ENCODE measurements around the gene IRS2.
A peak's percentile ranks its signal among the peaks of the same experiment; 100 is the strongest.

The IRS2 gene

DNA sequence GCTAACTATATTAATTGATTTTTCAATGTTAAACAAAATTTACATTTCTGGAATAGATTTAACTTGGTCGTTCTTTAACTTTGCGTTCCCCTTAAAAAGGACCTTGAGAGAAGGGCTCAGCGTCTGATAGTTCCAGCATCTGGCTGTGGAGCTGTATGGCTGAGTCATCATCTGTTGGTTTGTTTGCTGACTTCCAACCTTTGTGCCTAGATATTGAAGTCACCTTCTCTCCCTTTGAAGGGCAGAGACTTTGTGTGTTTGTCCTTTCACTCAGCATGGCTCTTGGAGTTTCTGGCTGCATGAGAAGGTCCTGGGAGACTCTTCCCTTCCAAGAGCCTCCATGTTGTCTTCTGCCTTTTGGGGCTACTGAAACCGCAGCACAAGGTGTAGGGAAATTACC is 16.6 kb upstream of the IRS2 start:
- no peak for DNase-seq (ENCODE audit: low spot score)

DNA sequence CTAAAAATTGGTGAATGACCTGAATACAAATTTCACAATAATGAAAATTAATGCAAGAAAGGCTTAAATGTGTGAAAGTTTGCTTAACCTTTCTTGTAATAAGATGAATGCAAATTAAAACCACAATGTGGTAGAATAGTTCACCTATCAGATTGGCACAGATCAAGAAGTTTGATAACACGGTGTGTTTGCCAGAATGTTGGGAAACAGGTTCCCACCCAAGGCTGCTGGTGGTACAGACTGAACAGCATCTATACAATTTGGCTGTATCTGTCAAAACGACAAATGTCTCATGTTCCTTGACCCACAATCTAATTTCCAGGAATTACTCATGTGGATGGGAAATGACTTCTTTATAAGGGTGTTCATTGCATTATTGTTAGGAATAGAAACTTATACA is 8.6 kb upstream of the IRS2 start:
- no peak for DNase-seq (ENCODE audit: low spot score)

DNA sequence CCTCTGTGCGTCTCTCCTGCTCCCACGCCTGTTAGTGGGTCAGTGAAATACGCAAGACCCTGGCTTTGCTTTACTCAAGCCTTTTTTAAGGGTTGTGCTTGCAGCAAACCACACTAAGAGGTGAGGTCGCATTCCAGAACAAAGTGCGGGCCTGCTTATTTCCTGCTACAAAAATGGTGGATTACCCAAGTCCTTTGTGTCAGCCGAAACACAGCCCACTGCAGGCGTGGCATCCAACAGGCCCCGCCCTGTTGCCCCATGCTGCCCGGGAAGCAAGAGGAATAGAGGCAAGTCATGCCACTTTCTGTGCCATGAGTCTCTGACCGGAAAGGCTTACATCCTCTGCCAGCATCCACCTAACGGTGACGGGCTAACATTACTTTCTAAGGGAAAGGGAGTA is 7.7 kb upstream of the IRS2 start:
- no peak for DNase-seq (ENCODE audit: low spot score)

DNA sequence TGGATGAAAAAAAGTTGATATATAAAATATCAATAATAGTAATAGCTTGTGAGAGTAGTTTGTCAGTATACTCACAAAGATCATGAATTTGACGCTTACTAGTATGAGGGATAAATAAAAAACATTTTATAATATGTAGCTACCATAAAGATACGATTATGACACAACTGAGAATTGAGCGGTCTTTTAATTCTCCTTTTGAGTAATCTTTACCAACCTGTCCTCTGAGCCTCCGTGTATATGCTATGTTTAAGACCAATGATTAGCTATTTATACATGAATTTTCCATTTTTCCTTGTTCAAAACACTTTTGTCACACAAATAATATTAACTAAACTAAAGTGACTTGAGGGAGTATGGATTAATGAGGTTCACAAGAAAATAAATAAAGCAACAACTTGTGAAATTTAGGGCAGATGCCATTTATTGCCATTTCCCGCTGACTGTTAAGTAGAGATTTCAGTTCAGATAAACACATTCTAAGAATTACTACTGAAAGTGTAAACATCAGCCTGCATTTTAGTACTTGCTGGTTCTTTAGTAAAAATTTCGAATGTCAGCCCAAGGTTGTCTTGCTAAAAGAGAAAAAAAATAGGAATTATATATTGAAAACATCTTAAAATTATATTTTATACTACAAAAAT is 6.2 kb upstream of the IRS2 start:
- DNase-seq (ENCODE audit: low spot score): no peak

DNA sequence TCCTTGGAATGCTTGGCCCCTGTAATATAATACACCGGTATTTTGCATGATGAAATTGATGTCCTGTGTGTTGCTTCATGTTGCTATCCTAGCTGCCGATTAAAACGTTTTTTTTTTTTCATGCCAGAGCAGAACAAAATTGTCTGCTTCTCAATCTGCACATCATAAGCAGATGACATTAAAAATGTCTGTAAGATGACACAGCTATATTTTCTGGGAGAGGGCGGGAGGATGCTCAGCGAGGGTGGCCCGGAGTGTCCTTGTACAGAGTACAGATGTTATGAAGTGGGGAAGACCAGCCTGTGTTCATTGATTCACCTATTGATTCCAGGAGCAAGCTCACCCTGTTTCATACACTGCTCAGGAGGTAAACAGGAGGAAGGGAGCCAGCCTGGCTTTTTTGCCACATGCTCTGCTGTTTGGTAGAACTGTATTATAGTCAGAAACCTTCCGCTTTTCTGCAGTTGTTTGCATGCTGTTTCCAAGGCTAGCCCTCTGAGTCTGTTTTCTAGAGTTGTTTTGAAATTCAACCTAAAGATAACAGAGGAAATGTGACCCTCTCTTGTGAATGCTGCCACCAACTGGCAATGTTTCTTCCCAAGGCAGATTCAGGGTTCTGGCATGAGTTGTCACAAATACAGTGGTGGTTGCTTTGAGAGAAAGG is 4.7 kb upstream of the IRS2 start:
- DNase-seq (ENCODE audit: low spot score): peak; percentile 25

DNA sequence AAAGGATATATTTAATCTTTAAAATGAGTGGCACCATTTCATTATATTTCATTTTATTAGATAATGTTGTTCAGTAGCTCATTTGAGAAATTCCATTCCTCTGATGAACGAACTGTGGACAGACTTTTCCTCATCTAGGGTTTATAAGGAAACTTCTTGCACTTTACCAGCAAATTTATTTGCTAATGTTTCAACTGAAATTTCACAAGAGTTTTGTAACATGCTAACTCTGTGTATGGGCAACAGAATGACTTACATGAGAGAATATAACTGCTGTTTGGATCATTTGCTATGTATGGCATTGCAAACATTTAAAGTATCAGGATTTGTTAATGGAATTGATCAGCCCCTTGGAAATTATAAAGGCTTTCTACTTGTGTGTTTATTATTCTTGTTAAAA is 3.7 kb upstream of the IRS2 start:
- DNase-seq (ENCODE audit: low spot score): no peak

DNA sequence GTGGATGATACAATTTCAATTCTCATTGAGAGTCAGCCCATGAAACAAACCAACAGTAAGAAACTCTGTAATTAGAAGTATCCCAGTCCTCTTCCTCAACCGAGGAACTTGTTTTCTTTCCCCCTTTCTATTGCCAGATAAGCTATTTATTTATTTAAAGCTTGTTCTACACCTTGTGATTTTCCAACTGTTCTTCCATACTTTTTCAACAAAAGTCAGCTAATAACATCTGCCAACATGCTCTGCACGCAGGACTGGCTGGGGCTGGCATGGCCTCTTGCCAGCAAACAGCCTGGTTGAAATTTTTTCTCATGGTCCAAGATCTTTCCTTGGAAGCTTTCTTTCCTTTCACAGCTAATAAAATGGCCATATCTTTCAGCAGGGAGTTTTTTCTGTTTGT is 2.9 kb upstream of the IRS2 start:
- DNase-seq (ENCODE audit: low spot score): no peak

DNA sequence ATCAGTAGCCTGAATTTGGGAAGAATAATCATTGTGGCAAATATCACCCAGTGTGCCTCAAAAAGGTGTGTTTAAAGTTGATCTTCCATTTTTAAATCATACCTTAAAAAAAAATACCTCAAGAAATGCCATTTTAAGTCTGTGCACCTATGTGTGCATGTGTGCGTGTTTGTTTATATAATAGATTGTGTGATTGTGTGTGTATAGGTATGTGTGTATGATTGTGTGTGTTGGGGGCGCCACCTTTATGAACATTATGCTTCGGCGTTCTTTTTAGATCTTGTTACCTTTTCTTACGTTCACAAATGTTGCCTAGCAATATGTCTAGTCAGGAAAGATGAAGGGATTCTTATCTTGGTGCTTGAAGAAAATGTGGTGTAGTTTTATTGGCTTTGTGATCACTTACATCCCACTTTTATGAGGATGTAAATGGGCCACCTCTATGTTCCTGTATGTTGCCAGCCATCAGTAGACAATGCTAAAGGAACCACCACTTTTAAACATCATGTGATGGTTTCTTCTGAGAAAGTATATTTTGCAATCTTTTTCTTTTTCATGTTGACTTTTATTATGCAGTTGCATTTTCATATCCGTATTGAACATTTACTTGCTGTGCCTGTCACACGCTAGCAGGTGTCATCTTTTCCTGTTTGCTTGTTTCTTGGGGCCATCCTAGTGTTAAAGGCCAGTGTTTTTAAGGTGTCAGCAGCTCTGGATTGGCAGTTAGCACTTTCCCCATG is 2.2 kb upstream of the IRS2 start:
- no peak for DNase-seq (ENCODE audit: low spot score)

DNA sequence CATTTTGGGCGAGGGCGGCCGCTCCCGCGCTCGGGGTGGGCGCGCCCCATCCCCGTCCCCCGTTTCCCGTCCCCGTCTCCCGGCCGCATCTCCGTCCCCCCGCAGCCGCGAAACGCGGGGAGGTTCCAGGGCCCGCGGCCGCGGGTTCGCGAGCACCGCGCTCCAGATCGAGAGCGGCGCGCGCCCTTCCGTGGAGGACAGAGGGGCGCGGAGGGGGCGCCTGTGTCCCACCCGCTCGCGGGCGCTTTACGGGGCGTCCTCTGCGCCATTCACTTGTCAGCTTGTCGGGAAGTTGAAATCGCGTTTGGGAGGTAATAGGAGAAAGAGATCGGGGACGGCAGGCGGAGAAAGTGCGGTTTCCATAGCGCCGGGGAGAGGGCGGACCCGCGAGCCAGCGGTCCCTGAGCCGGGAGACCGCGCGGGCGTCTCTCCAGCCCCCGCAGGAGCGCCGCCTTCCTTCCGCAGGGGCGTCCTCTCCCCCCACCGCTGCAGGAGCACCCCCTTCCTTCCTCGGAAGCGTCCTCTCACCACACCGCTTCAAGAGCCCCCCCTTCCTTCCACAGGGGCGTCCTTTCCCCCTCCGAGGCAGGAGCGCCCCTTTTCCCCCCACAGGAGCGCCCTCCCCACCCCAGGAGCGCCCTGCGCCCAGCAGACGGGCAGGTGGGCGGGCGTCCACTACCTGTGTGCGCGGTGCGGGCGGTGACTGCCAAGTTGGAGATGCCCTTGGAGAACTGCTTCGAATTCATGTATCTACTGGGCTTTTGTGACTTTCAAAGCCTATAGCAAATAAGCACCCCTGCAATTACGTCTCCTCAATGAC is 962 bp upstream of the IRS2 start:
- DNase-seq (ENCODE audit: low spot score): peak; percentile 67

DNA sequence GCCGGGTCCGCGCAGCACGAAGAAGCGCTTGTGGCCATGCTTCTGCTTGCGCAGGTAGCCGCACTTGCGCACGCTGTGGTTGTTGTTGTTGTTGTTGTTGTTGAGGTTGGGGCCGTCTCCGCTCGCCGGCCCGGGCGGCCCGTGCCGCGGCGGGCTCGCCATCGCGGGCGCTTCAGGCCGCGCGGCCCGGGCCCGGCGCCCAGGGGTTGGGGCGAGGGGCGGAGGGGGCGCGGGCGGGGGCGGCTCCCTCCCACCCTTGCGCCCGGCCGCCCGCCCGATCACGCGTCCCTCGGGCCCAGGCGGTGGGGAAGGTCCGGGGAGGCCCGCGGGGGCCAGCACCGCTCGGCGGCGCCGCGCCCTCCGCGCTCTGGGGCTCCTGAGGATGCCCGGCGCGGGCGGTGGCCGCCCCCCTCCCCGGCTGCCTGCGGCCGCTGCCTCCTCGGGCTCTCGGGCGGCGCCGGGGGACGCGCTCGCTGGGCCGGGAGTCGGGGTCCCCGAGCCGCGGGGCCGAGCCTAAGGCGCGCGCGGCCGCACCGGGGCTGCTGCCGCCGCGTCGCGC is 412 bp downstream of the IRS2 start:
- DNase-seq (ENCODE audit: low spot score): peak; percentile 65

DNA sequence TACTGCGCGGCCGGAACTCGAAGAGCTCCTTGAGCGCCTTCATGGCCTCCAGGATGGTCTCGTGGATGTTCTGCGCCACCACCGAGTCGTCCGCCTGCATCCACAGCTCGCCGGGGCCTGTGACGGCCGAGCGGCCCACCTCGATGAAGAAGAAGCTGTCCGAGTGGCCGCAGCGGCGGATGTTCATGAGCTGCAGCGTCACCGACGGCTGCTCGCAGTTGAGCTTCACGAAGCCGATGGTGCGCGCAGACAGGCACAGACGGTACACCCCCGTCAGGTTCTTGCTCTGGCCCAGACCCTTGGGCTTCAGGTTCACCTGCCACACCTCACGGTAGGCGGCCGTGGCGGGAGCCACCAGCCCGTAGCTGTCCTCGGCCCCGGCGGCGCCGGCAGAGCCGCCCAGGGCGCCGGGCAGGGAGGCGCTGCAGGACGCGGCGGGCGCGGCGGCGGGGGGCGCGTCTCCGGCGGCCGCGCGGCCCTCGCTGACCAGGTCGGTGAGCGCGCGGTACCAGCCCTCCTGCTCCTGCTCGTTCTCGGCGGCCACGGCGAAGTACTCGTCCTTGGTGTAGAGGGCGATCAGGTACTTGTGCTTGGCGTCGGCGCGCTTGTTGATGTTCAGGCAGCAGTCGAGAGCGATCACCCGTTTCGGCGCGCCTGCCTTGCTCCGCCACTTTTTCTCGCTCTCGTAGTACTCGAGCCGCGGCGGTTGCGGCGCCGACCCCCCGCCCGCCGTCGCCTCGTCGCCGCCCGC is 1.1 kb downstream of the IRS2 start:
- peak; percentile 45 for DNase-seq (ENCODE audit: low spot score)

DNA sequence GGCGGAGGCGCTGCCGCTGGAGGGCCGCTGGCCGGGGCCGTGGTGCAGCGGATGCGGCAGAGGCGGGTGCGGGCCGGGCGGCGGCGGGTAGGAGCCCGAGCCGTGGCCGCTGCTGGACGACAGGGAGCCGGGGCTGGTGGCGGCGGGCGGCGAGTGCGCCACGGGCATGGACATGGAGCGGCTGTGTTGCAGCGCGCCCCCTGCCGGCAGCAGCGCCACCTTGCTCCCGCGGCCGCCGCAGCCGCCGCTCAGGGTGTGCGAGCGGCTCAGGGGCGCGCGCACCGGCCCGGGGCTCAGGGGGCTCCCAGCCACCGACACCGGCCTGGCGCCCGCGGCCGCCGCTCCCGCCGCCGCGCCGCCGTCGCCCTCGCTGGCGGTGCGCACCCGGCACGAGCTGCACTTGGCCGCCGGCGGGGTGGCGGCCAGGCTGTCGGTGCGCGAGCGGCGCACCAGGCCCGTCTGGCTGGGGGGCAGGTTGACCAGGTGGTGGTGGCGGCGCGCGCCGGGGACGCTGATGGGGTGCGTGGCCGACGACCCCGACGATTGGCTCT is 1.7 kb downstream of the IRS2 start:
- DNase-seq (ENCODE audit: low spot score): peak; percentile 86

DNA sequence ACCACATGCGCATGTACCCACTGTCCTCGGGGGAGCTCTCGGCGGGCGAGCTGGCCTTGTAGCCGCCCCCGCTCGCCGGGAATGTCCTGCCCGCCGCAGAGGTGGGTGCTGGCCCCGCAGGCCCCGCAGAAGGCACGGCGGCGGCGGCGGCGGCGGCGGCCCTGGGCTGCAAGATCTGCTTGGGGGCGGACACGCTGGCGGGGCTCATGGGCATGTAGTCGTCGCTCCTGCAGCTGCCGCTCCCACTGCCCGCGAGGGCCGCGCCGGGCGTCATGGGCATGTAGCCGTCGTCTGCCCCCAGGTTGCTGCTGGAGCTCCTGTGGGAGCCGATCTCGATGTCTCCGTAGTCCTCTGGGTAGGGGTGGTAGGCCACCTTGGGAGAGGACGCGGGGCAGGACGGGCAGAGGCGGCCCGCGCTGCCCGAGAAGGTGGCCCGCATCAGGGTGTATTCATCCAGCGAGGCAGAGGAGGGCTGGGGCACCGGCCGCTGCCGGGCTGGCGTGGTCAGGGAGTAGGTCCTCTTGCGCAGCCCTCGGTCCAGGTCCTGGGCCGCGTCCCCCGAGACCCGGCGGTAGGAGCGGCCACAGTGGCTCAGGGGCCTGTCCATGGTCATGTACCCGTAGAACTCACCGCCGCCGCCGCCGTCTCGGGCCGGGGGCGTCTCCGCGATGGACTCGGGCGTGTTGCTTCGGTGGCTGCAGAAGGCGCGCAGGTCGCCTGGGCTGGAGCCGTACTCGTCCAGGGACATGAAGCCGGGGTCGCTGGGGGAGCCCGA is 2.4 kb downstream of the IRS2 start:
- DNase-seq (ENCODE audit: low spot score): no peak

DNA sequence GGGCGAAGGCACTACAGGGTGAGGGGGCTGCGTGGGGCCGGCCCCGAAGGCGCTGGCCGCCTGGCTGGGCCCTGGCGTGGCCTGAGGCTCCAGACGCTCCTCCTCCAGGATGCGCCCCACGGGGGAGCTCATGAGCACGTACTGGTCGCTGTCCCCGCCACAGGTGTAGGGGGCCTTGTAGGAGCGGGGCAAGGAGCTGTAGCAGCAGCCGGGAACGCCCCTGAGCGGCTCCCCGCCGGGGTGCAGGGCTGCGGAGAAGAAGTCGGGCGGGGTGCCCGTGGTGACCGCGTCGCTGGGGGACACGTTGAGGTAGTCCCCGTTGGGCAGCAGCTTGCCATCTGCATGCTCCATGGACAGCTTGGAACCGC is 3.0 kb downstream of the IRS2 start:
- no peak for DNase-seq (ENCODE audit: low spot score)

DNA sequence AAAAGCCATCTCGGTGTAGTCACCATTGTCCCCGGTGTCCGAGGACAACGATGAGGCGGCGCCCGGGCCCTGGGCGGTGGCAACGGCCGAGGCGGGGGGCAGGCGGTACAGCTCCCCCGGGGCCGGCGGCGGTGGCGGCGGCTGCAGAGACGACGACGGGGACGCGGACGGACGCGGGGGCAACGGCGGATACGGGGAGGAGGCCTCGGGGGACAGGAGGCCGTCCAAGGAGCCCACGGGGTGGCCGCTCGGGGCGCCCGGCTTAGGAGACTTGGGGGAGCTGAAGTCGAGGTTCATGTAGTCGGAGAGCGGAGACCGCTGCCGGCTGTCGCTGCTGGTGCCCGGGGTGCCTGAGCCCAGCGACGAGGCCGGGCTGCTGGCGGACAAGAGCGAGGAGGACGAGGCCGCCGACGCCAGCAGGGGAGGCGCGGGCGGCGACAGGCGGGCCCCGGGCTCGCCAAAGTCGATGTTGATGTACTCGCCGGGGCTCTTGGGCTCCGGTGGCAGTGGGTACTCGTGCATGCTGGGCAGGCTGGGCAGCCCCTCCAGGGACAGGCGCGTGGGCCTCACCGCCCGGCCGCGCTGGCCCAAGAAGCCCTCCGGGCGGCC is 3.5 kb downstream of the IRS2 start:
- DNase-seq (ENCODE audit: low spot score): no peak

DNA sequence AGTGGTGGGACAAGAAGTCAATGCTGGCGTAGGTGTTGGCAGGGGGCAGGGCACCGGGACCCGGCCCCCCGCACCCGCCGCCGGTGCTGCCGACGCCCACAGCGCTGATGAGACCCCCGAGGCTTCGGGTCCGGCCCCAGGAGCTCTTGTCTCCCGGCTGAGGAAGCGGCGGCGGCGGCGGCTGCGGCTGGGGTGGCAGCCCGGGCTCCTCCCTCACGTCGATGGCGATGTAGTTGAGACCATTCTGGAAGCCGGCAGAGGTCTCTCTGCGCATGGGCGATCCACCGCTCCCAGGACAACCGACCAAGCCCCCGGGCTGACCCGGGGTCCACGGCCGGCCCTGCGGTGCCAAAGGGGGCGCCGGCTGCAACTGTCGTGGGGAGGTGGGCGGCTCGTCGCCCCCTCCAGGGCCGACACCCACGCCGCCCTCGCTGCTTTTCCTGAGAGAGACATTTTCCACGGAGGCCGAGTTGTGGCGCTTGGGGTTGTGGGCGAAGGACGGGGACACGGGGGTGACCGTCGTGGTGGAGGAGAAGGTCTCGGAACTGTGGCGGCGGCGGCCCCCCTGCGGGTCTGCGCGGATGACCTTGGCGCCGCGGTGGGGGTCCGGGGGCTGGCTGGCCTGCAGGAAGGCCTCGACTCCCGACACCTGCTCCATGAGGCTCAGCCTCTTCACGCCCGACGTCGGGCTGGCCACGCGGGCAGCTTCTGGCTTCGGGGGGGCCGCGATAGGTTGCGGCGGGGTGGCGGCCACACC is 4.1 kb downstream of the IRS2 start:
- no peak for DNase-seq (ENCODE audit: low spot score)

DNA sequence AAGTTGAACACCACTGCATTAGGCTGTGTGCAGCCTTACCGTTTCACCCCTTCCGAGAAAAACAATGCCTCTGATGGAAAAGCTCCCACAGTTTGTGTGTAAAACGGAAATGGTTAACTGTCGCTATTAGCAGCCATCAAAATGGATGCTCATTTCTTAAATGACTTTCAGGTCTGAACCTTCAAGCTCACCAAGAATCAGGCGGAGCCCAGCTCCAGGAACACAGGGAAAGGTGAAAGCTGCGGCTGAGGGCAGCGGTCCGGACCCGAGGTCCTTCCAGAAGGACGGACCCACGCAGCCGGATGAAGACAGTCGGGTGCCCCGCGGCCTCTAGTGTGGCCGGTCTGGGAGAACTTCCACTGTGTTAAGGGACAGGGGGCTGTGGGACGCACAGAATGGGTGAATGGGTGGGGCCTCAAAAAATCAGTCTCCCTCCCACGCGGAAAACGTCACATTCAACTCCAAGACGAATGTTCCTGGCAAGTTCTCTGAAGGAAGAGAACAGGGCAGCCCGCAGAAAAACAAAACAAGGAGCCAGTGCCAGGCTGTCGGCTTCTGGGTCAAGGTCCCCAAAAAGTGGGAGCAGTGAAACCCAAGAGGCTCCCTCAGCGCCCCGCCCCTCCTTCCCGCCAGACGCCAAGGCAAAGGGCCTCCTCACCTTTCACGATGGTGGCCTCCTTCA is 4.9 kb downstream of the IRS2 start:
- no peak for DNase-seq (ENCODE audit: low spot score)

DNA sequence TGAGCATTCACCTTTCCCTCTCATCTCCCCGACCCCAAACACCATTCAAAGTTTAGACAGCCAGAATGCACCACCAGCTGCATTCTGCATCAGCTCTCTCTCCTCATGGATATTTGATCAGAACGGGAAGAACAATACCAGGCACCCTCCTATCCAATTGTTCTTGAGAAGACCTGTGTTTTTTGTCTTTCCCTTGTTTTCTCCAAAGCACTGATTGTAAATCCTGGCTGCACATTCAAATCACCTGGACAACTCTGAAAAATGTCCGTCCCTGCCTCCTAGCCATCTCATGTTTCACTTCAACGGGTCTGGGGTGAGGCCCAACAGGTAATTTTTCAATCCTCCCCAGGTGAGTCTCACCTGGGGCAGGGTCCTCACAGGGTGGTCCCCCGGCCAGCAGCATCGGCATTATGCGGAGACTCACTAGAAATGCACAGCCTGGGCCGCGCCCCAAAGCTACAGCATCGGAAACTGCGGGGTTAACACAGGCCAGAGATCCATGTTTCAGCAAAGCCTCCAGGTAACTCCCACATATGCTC is 5.5 kb downstream of the IRS2 start:
- DNase-seq (ENCODE audit: low spot score): no peak
